ENCODE data around the gene NLRP8.
"Not testable (repeated sequence)": the region's sequence is repeated elsewhere in the genome, so short reads cannot be mapped to it uniquely, and the experiment has no call there.

NLRP8 gene

GRCh38 chr19:55912916-55913315, 34.7 kb upstream of the NLRP8 start:
- H3K27ac ChIP-seq: no peak overlapping the region
- TF ChIP-seq ZFX (IDR thresholded peaks at IDR 0.05; ENCODE audit: borderline replicate concordance) (no peak), CTCF (IDR thresholded peaks at IDR 0.05) (no peak)

- no peak overlapping the region for H3K27ac ChIP-seq
- TF ChIP-seq ZFX (IDR thresholded peaks at IDR 0.05; ENCODE audit: borderline replicate concordance) (no peak), CTCF (IDR thresholded peaks at IDR 0.05) (peak; percentile 44)
These were observed 33.9 kb upstream of the NLRP8 start for GRCh38 chr19:55913643-55914268.

GRCh38 chr19:55923556-55923955, 24.1 kb upstream of the NLRP8 start:
- no peak for TF ChIP-seq CTCF (IDR thresholded peaks at IDR 0.05)
- TF ChIP-seq ZFX (IDR thresholded peaks at IDR 0.05; ENCODE audit: borderline replicate concordance): no peak
- H3K27ac ChIP-seq: no peak overlapping the region

GRCh38 chr19:55927991-55928390, 19.6 kb upstream of the NLRP8 start:
- no peak overlapping the region for H3K27ac ChIP-seq
- no peak for TF ChIP-seq CTCF (IDR thresholded peaks at IDR 0.05)
- no peak for TF ChIP-seq ZFX (IDR thresholded peaks at IDR 0.05; ENCODE audit: borderline replicate concordance)

- not testable (repeated sequence) for H3K27ac ChIP-seq
These were observed 18.4 kb upstream of the NLRP8 start for GRCh38 chr19:55929258-55929657.

GRCh38 chr19:55930996-55931515, 16.6 kb upstream of the NLRP8 start:
- TF ChIP-seq CTCF (IDR thresholded peaks at IDR 0.05) (no peak), ZFX (IDR thresholded peaks at IDR 0.05; ENCODE audit: borderline replicate concordance) (no peak)
- H3K27ac ChIP-seq: no peak overlapping the region

GRCh38 chr19:55931936-55932386, 15.7 kb upstream of the NLRP8 start, which contains the start of gene NLRP13:
TSS of gene NLRP13 (minus strand) at chr19:55932336. CDS start at chr19:55932311, 25 bp downstream.
- H3K27ac ChIP-seq: no peak within 1 kb of the TSS
- TF ChIP-seq ZFX (IDR thresholded peaks at IDR 0.05; ENCODE audit: borderline replicate concordance): no peak
- TF ChIP-seq CTCF (IDR thresholded peaks at IDR 0.05): no peak

All from 22Rv1 (cell line).